ENCODE measurements around the gene FGF13. TPM values are rescaled to one million over a fixed set of nuclear protein-coding genes. Genes with fewer than 3 reads are reported as not detected.
A peak's percentile ranks its signal among the peaks of the same experiment; 100 is the strongest.

The FGF13 gene
- total and polyA plus RNA-seq, 12 donors = 0.30 to 3.3 (median 1.0) TPM

DNA sequence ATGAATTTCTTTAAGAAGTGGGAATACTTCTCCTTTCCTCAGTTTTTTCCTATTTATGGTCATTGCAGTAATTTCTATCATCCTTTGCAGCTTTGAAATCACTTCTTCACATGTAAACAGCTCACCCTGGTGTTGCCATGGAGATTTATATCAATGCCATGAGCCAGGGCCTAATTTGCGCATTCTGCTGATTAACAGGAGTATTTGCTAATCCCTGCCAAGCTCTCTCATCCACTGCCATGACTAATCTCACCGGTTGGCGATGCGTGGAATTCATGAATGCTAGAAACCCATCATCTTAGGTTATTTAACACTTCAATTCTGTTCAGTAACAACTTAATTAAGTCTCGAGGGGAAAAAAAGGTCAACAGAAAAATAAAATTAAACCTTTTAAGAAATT, 11.8 kb upstream of the FGF13 start:
- DNase-seq = no peak
- H3K27me3 ChIP-seq = peaks cover 0 to 41% (median 0%) of the 10 kb centered on the region in 7 donors
- no peaks in the 10 kb centered on the region for H3K9me3 ChIP-seq
- H3K36me3 ChIP-seq = no peaks in the 10 kb centered on the region
- TF ChIP-seq, protein P1, sequence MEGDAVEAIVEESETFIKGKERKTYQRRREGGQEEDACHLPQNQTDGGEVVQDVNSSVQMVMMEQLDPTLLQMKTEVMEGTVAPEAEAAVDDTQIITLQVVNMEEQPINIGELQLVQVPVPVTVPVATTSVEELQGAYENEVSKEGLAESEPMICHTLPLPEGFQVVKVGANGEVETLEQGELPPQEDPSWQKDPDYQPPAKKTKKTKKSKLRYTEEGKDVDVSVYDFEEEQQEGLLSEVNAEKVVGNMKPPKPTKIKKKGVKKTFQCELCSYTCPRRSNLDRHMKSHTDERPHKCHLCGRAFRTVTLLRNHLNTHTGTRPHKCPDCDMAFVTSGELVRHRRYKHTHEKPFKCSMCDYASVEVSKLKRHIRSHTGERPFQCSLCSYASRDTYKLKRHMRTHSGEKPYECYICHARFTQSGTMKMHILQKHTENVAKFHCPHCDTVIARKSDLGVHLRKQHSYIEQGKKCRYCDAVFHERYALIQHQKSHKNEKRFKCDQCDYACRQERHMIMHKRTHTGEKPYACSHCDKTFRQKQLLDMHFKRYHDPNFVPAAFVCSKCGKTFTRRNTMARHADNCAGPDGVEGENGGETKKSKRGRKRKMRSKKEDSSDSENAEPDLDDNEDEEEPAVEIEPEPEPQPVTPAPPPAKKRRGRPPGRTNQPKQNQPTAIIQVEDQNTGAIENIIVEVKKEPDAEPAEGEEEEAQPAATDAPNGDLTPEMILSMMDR (IDR thresholded peaks at IDR 0.05) = no peak
- 89 to 92% methylated on average over 5 of the region's 5 CpGs for WGBS, 2 donors
- intact Hi-C loops (cut with DNase I) = no loop called here
- H3K4me1 ChIP-seq = no peaks in the 10 kb centered on the region
- no peak overlapping the region for H3K4me3 ChIP-seq
- no peak overlapping the region for H3K27ac ChIP-seq
- no peak for ATAC-seq

DNA sequence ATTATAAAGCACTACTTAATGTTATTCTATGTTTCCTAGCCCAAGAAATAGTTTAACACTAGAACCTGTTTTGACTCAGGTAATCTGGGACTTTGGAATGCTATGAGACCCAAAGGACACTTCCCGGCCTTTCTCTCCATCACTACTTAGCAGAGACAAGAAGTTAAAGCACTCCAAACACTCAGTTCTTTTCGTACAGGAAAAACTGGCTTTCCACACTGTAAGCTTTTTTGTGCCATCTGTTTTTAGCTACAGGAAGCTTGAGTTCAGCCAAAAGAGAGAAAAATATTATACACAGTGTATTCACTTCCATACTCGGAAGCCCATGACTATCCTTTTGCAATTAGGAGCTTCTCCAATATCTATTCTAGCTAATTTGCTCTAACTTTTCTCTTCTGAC, 7.9 kb upstream of the FGF13 start:
- no peaks in the 10 kb centered on the region for H3K36me3 ChIP-seq
- intact Hi-C loops (cut with DNase I) = no loop called here
- ATAC-seq (no peak), DNase-seq (no peak)
- TF ChIP-seq, protein P1 (IDR thresholded peaks at IDR 0.05) = no peak
- H3K27ac ChIP-seq = no peak overlapping the region
- H3K27me3 ChIP-seq = peaks cover 0 to 43% (median 0%) of the 10 kb centered on the region in 7 donors
- 35 to 51% methylated on average over 3 of the region's 3 CpGs for WGBS, 2 donors
- H3K4me1 ChIP-seq = no peaks in the 10 kb centered on the region
- no peak overlapping the region for H3K4me3 ChIP-seq
- H3K9me3 ChIP-seq = no peaks in the 10 kb centered on the region

DNA sequence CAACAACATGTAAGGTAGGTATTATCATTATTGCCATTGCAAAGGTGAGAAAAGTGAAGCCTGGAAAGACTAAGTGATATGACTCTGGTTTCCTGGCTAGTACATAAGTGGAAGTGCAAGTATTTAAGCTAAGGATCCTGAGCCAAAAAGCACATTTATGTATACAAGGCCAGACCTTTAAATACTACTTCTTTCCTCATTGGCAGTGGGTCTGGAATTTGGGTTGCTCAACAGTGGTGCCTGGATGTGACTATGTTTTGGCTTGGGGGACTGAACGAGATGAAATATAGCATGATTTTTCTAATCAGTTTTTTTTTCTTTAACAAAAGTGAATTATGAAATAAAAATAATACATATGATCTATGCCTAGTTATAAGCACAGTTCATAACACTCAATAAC, 7.4 kb upstream of the FGF13 start:
- Histone ChIP-seq H3K4me1 (no peaks in the 10 kb centered on the region), H3K36me3 (no peaks in the 10 kb centered on the region), H3K27me3 (peaks cover 0 to 44% (median 0%) of the 10 kb centered on the region in 7 donors), H3K4me3 (no peak overlapping the region), H3K9me3 (no peaks in the 10 kb centered on the region), H3K27ac (no peak overlapping the region)
- DNase-seq (no peak), ATAC-seq (no peak)
- TF ChIP-seq, protein P1 (IDR thresholded peaks at IDR 0.05) = no peak
- intact Hi-C loops (cut with DNase I) = no loop called here
- WGBS, 2 donors = 75% methylated on average over 1 of the region's 1 CpG

DNA sequence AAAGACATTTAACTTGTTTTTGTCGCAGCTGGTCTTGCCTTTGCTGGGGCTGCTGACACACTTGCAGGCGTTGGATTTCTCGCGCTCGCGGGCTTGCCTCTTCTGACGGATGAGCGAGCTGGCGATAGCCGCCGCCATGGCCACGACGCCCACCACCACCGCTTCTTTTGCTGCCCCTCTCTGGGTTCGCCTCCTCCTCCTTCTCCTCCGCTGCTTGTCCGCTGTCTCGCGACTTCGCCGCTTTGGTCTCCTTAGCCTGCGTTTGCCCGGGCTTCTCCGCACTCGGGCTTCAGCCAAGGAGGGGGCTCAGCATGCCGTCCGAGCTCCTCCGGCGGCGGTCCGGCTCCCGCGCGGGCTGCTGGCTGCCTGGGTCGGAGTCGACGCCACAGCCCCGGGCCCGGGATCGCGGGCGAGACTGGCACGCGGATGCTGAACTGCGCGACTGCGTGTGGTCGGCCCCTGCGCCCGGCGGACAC, 613 bp downstream of the FGF13 start:
- DNase-seq = peak in 1 of 2 donors; percentile 5
- no peaks in the 10 kb centered on the region for H3K9me3 ChIP-seq
- H3K27ac ChIP-seq = no peak overlapping the region
- H3K4me1 ChIP-seq = no peaks in the 10 kb centered on the region
- no peaks in the 10 kb centered on the region for H3K36me3 ChIP-seq
- peaks cover 0 to 85% (median 4%) of the 10 kb centered on the region in 7 donors for H3K27me3 ChIP-seq
- 0% methylated on average over 36 to 51 of the region's 51 CpGs for WGBS, 2 donors
- intact Hi-C loops (cut with DNase I) = no loop called here
- peak overlapping the region in 9 of 10 donors; percentile 17 to 54 (median 44) for H3K4me3 ChIP-seq
- ATAC-seq = no peak
- TF ChIP-seq, protein P1 (IDR thresholded peaks at IDR 0.05) = no peak
